ENCODE measurements around the gene MSANTD3. TPM values are rescaled to one million over a fixed set of nuclear protein-coding genes. Genes with fewer than 3 reads are reported as not detected.

Gene MSANTD3
- total and polyA plus RNA-seq, 2 of the 4 experiments (the other 2 are of a cell fraction), result 45.5 to 55.9 TPM

- peak within 1 kb of the TSS; percentile 69 for H3K9ac ChIP-seq (ENCODE audit: low read depth, low read length)
- 0% methylated on average over 29 of the region's 54 CpGs; no CpG with 5 or more reads in 1 of the 2 experiments for WGBS, 2 experiments (ENCODE audit: extremely low coverage in 2 of 2, insufficient read length in 1 of 2)
- no peak within 1 kb of the TSS for H3K4ac ChIP-seq (ENCODE audit: low read depth, low read length)
- no TSS peak for BruUV-seq (replicated peaks)
- peak within 1 kb of the TSS; percentile 68 for H2AK9ac ChIP-seq (replicated peaks; ENCODE audit: low read depth, low read length, poor library complexity)
- H3K4me3 ChIP-seq (ENCODE audit: insufficient read depth, low read depth, low read length), result peak within 1 kb of the TSS; percentile 90
- H2AFZ ChIP-seq (replicated peaks; ENCODE audit: low read length, poor library complexity), result peak within 1 kb of the TSS; percentile 91
- H4K91ac ChIP-seq (ENCODE audit: insufficient read depth, low read depth, low read length), result no peak within 1 kb of the TSS
- CTCF ChIA-PET, result interaction anchor here (0.6 kb wide), 1 partner anchor 116 kb away, joined by 3 read pairs; no protein-coding TSS in a partner anchor
- no peak within 1 kb of the TSS; the same call in 1 of the 2 replicates for H2AK5ac ChIP-seq (ENCODE audit: low read depth, low read length)
- H3K9me3 ChIP-seq (ENCODE audit: control insufficient read depth, insufficient read depth, low read length), result no peaks in the 10 kb centered on the region
- no peaks in the 10 kb centered on the region for H3K36me3 ChIP-seq (ENCODE audit: control insufficient read depth, insufficient read depth, low read length)
- H3K79me1 ChIP-seq (ENCODE audit: low read depth in 1 of 2, low read length in 2 of 2), result peaks cover 16 to 26% of the 10 kb centered on the region in 2 experiments
- 0 out of 2 replicates have a peak within 1 kb of the TSS, but pooled peaks have one; percentile 59 for H3K14ac ChIP-seq (replicated peaks; ENCODE audit: low read depth, low read length)
- peak within 1 kb of the TSS; percentile 85 for H3K4me2 ChIP-seq (ENCODE audit: low read depth, low read length)
- no peak within 1 kb of the TSS for H2BK20ac ChIP-seq (ENCODE audit: low read depth, low read length)
- dilution Hi-C loops (cut with HindIII; ENCODE audit: low sequenced_read_pairs, unreplicated experiment) (no loop called here), intact Hi-C loops (cut with micrococcal nuclease) (loop anchor here (2.0 kb wide), 1 partner anchor 122 kb away; no protein-coding TSS in a partner anchor), in situ Hi-C loops (cut with MboI; ENCODE audit: low sequenced_read_pairs) (no loop called here)
- peaks cover 3% of the 10 kb centered on the region; the same call in 1 of the 2 replicates for H4K20me1 ChIP-seq (ENCODE audit: insufficient read depth, low read length)
- no peak within 1 kb of the TSS for H2BK120ac ChIP-seq (ENCODE audit: low read depth, low read length)
- H3K9me1 ChIP-seq (ENCODE audit: insufficient read depth, low read length), result peaks cover 5% of the 10 kb centered on the region; the same call in 1 of the 2 replicates
- H3K4me1 ChIP-seq (ENCODE audit: control insufficient read depth, insufficient read depth, low read length), result no peaks in the 10 kb centered on the region
- DNase-seq, result peak; percentile 26
- H3K27ac ChIP-seq (ENCODE audit: insufficient read depth, low read length), result peak within 1 kb of the TSS; percentile 11; the same call in 1 of the 2 replicates
- H4K8ac ChIP-seq (ENCODE audit: low read depth in 2 of 2, low read length in 2 of 2), result no peak within 1 kb of the TSS
- H3K27me3 ChIP-seq (ENCODE audit: control insufficient read depth, insufficient read depth, low read length), result no peaks in the 10 kb centered on the region
- TF ChIP-seq CEBPB (IDR thresholded peaks at IDR 0.05; ENCODE audit: low read depth, low read length) (no peak), CTCF (conservative IDR thresholded peaks at IDR 0.05; ENCODE audit: low read depth, low read length) (peak; percentile 29), RFX5 (IDR thresholded peaks at IDR 0.05; ENCODE audit: low read depth, low read length) (no peak), CHD1 (IDR thresholded peaks at IDR 0.05; ENCODE audit: low read depth, low read length) (no peak), MAZ (IDR thresholded peaks at IDR 0.05; ENCODE audit: borderline replicate concordance, low read depth, low read length) (peak; percentile 69), MAFK (IDR thresholded peaks at IDR 0.05; ENCODE audit: low read depth, low read length) (no peak)
- no peak within 1 kb of the TSS for H2BK5ac ChIP-seq (ENCODE audit: low read depth, low read length, poor library complexity, severe bottlenecking)
- no peak within 1 kb of the TSS for H4K5ac ChIP-seq (ENCODE audit: low read depth, low read length)
- ATAC-seq (ENCODE audit: low read depth), result peak; percentile 85
- no peak within 1 kb of the TSS for H3K56ac ChIP-seq (ENCODE audit: extremely low read depth, insufficient read depth, low read length)
- POLR2A ChIA-PET (ENCODE audit: unreplicated experiment), result interaction anchor here (0.6 kb wide), 1 partner anchor 33 kb away, joined by 3 read pairs; no protein-coding TSS in a partner anchor
- no peak within 1 kb of the TSS; the same call in 1 of the 2 replicates for H3K18ac ChIP-seq (ENCODE audit: low read depth, low read length)
- peak within 1 kb of the TSS; percentile 60; the same call in 1 of the 2 replicates for H3K23ac ChIP-seq (ENCODE audit: low read depth, low read length)
- H2BK15ac ChIP-seq (ENCODE audit: low read depth, low read length), result no peak within 1 kb of the TSS; the same call in 2 of the 3 replicates
Measured at GRCh38 chr9:100472788-100473275, 45.9 kb downstream of the MSANTD3 start, which contains the start of gene TMEFF1. TMEFF1 (plus strand) TSS chr9:100473149; CDS start chr9:100473545, 396 bp downstream.
